SK-N-MC (cell line): ENCODE measurements around the gene MAML3.

Experiments used
- EZH2 ChIP-seq: fragments of 200-600 bp; sonication (generic); IDR thresholded peaks from one replicate; pipeline ENCODE4 v1.6.1; 2017; ENCODE audit warnings: antibody characterized with exemption
- POLR2AphosphoS5 ChIP-seq: IDR thresholded peaks from 2 replicates; pipeline ENCODE4 v1.6.1; 2012; ENCODE audit warnings: mild to moderate bottlenecking, low read depth, low read length, borderline replicate concordance

DNA sequence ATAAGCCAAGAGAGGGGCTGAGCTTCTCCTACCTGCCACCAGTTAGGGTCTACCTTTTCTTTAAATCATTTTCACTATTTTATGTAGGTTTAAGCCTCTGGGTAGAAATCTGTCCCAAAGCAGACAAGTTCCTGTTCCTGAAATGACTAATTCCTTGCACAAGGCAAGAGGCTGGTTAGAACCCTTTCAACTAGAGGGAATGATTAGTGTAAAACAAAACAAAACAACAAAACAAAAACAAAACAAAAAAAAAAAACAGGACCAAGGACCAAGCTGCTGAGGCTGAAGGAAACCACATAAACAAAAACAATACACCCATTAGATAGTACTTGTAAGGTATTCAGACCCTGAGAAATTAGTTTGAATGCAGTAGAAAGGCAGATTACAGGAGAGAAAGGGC is 62.7 kb downstream of the MAML3 start:
- no peak for TF ChIP-seq POLR2AphosphoS5
- TF ChIP-seq EZH2, result no peak
